K562 (cell line): ENCODE data around the gene ANO7.

Experiments used
- CREB1 ChIP-seq, 2 experiments: sonication (generic) in 1 of 2; formaldehyde crosslinking in 1 of 2; IDR thresholded peaks; 2 replicates each; pipeline versions ENCODE4 v1.6.1 to v1.8.0; 2012 to 2022; ENCODE audit warnings: inconsistent platforms in 1 of 2, mild to moderate bottlenecking in 1 of 2, missing genetic modification reagents in 1 of 2, moderate library complexity in 1 of 2
- ELF4 ChIP-seq: fragments of 450-650 bp; formaldehyde crosslinking; IDR thresholded peaks from 2 replicates; pipeline ENCODE4 v1.4.0; 2022; ENCODE audit warnings: missing genetic modification characterization
- GABPA ChIP-seq: fragments of 200-800 bp; sonication (Bioruptor generic); conservative IDR thresholded peaks from 2 replicates; pipeline ENCODE4 v1.6.1; 2016; ENCODE audit warnings: low read depth, missing genetic modification characterization, missing compliant biosample characterization
- MAZ ChIP-seq, 2 experiments: fragments of 450-650 bp in 1 of 2; sonication (generic) in 1 of 2; formaldehyde crosslinking; IDR thresholded peaks in 1 of 2; conservative IDR thresholded peaks in 1 of 2; 2 replicates each; pipeline versions ENCODE4 v1.4.0 to v1.5.0; 2020; ENCODE audit warnings: mild to moderate bottlenecking in 1 of 2, missing genetic modification reagents in 1 of 2
- NKRF ChIP-seq: fragments of 450-650 bp; IDR thresholded peaks from 2 replicates; pipeline ENCODE4 v1.6.1; 2016; ENCODE audit warnings: borderline replicate concordance
- POLR2A ChIP-seq: fragments of 450-650 bp; conservative IDR thresholded peaks from 2 replicates; pipeline ENCODE4 v1.6.1; 2016
- YY1 ChIP-seq, 3 experiments: IDR thresholded peaks; 2 replicates each; pipeline ENCODE4 v1.6.1; 2011; ENCODE audit warnings: low read length in 2 of 3, mild to moderate bottlenecking in 2 of 3, moderate library complexity in 2 of 3, borderline replicate concordance in 1 of 3, control low read depth in 1 of 3, low read depth in 1 of 3; ENCODE audit not compliant: insufficient read depth in 3 of 3, insufficient replicate concordance in 2 of 3, control insufficient read depth in 1 of 3, insufficient read length in 1 of 3; ENCODE audit errors: extremely low read depth in 1 of 3
- ZBTB8A ChIP-seq: fragments of 450-650 bp; IDR thresholded peaks from 2 replicates; pipeline ENCODE4 v1.6.1; 2018; ENCODE audit warnings: mild to moderate bottlenecking, moderate library complexity; ENCODE audit not compliant: partially characterized antibody
- ZFP91 ChIP-seq: sonication (generic); formaldehyde crosslinking; IDR thresholded peaks from 2 replicates; pipeline ENCODE4 v1.8.0; 2022; ENCODE audit warnings: mild to moderate bottlenecking, missing genetic modification reagents
- ZNF174 ChIP-seq: fragments of 250-450 bp; sonication (Bioruptor Pico); IDR thresholded peaks from 2 replicates; pipeline ENCODE4 v1.4.0; 2020; ENCODE audit warnings: mild to moderate bottlenecking

GRCh38 chr2:241147336-241147735 is 41.1 kb upstream of the ANO7 start:
- no peak for TF ChIP-seq ZNF174 (CRISPR knock-in tag)
- no peak for TF ChIP-seq POLR2A
- TF ChIP-seq YY1 (IDR thresholded peaks at IDR 0.05; ENCODE audit: borderline replicate concordance in 1 of 3, control insufficient read depth in 1 of 3, extremely low read depth in 1 of 3, insufficient read depth in 3 of 3, insufficient read length in 1 of 3, insufficient replicate concordance in 2 of 3, low read depth in 1 of 3, low read length in 2 of 3), result no peak
- TF ChIP-seq CREB1 (IDR thresholded peaks at IDR 0.05), result no peak
- TF ChIP-seq CREB1 (CRISPR knock-in tag; IDR thresholded peaks at IDR 0.05), result no peak
- no peak for TF ChIP-seq ZFP91 (CRISPR knock-in tag)
- no peak for TF ChIP-seq GABPA (tag)
- no peak for TF ChIP-seq ELF4 (CRISPR knock-in tag)
- TF ChIP-seq NKRF, result no peak
- no peak for TF ChIP-seq ZBTB8A
- TF ChIP-seq MAZ (CRISPR knock-in tag; conservative IDR thresholded peaks at IDR 0.05 in 1 of 2, IDR thresholded peaks at IDR 0.05 in 1 of 2), result no peak
